ENCODE measurements around the gene DYSF. TPM values are rescaled to one million over a fixed set of nuclear protein-coding genes. Genes with fewer than 3 reads are reported as not detected.

DYSF gene
- total RNA-seq, 1 experiment from 2014 or later, result not detected

- in situ Hi-C loops (cut with HindIII; ENCODE audit: low pct_unique_long_range_greater_than_20kb, low sequenced_read_pairs), result no loop called here
- no peak for DNase-seq (ENCODE audit: low read depth)
Observed at GRCh38 chr2:71681626-71682025, 228.3 kb downstream of the DYSF start.

- DNase-seq (ENCODE audit: low read depth), result no peak
- in situ Hi-C loops (cut with HindIII; ENCODE audit: low pct_unique_long_range_greater_than_20kb, low sequenced_read_pairs), result no loop called here
Observed at GRCh38 chr2:71682341-71682740, 229.0 kb downstream of the DYSF start.

DNA sequence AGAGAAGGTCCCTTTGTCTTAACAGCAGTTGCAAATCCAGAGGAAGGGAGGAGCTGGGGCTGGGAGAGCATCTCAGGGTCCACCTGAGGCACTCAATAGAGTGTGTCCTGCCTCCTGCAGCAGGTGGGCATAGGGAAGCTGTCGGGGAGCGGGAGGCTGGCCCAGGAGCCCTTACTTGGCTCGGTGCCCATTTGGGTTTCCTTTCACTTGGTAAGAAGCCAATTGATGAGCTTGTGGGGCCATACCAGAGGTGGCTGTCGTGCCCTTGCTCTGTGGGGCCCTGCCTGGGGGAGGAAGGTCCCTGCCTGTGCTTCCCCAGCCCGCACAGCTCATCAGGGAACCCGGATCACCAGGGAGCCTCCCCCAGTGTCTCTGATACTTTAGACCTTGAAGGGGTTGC, 229.7 kb downstream of the DYSF start:
- in situ Hi-C loops (cut with HindIII; ENCODE audit: low pct_unique_long_range_greater_than_20kb, low sequenced_read_pairs), result no loop called here
- DNase-seq (ENCODE audit: low read depth), result no peak

- in situ Hi-C loops (cut with HindIII; ENCODE audit: low pct_unique_long_range_greater_than_20kb, low sequenced_read_pairs), result no loop called here
Observed at GRCh38 chr2:71683666-71684065, 230.3 kb downstream of the DYSF start.

GRCh38 chr2:71684226-71685072, 231.1 kb downstream of the DYSF start:
- in situ Hi-C loops (cut with HindIII; ENCODE audit: low pct_unique_long_range_greater_than_20kb, low sequenced_read_pairs), result no loop called here
- DNase-seq (ENCODE audit: low read depth), result no peak

More at GRCh38 chr2:71683666-71684065, 230.3 kb downstream of the DYSF start:
- DNase-seq (ENCODE audit: low read depth), result no peak

GRCh38 chr2:71685073-71685848, 231.9 kb downstream of the DYSF start:
- in situ Hi-C loops (cut with HindIII; ENCODE audit: low pct_unique_long_range_greater_than_20kb, low sequenced_read_pairs), result no loop called here
- no peak for DNase-seq (ENCODE audit: low read depth)

- no peak for DNase-seq (ENCODE audit: low read depth)
- in situ Hi-C loops (cut with HindIII; ENCODE audit: low pct_unique_long_range_greater_than_20kb, low sequenced_read_pairs), result no loop called here
Observed at GRCh38 chr2:71685941-71686611, 232.7 kb downstream of the DYSF start.

GRCh38 chr2:71686781-71687180, 233.4 kb downstream of the DYSF start:
- in situ Hi-C loops (cut with HindIII; ENCODE audit: low pct_unique_long_range_greater_than_20kb, low sequenced_read_pairs), result no loop called here
- DNase-seq (ENCODE audit: low read depth), result no peak

- in situ Hi-C loops (cut with HindIII; ENCODE audit: low pct_unique_long_range_greater_than_20kb, low sequenced_read_pairs), result no loop called here
- no peak for DNase-seq (ENCODE audit: low read depth)
Observed at GRCh38 chr2:71687412-71687811, 234.1 kb downstream of the DYSF start.

DNA sequence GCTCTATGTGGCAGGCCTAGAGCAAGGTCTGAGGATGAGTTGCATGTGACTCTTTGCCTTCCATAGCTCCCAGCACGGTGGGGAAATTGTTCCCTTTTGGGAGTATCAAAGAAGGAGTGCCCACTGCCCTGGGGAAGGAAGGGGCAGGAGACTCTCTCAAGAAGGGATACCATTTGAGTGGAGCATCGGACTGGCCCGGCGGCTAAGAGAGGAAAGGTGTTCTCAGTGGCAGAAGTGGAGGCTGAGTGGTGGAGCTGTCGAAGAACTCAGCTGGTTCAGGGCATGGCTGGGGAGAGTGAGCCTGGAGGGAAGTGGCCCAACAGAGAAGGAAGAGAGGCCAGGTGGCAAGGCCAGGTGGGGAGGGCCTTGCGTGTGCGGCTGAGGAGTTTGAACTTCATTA, 235.2 kb downstream of the DYSF start:
- DNase-seq (ENCODE audit: low read depth), result no peak
- in situ Hi-C loops (cut with HindIII; ENCODE audit: low pct_unique_long_range_greater_than_20kb, low sequenced_read_pairs), result no loop called here

DNA sequence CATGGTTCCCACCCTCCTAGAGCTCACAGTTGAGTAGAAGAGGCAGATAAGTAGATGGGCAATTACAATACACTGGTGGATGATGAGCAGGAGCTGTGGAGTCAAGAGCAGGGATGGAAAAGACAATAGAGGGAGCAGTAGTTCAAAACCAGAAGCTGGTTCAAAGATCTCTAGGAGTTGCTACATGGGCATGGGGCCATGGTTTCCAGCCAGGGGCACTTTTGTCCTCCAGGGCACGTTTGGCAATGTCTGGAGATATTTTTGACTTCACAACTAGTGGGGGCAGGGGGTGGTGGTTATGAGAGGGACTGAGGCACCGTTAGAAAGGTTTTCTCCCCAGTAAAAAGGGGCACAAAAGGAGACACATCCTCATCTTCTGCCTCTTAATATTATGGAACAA, 236.0 kb downstream of the DYSF start:
- DNase-seq (ENCODE audit: low read depth), result no peak
- in situ Hi-C loops (cut with HindIII; ENCODE audit: low pct_unique_long_range_greater_than_20kb, low sequenced_read_pairs), result no loop called here

GRCh38 chr2:71689968-71690834, 236.8 kb downstream of the DYSF start:
- DNase-seq (ENCODE audit: low read depth), result no peak
- in situ Hi-C loops (cut with HindIII; ENCODE audit: low pct_unique_long_range_greater_than_20kb, low sequenced_read_pairs), result no loop called here

DNA sequence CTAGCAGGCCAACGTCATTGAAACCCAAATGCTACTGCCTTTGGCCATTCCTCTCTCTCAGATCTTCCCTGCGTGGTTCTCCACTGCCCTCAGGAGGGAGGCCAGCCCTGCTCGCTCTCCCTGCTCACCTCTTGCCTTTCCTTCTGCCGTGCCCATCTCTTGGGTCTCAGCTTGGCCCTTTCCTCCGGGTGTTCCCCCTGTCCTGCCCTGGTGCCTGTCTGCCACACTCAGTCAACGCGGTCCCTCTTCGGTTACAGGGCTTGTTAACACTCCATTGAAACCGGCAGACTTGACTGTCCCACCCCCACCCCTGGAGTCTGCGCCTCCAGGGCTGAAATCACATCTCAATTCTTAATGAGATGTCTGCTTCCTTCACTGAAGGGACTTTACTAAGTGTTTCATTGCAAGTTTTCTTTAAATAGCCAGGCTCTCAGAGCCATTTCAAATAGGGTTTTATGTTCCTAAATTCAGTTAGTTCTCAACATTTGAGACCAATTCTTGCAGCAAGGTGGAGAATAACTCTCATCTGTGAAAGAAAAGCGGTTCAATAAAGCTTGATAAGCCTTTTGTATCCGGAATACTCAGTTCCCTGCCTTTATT, 237.6 kb downstream of the DYSF start:
- DNase-seq (ENCODE audit: low read depth), result no peak
- in situ Hi-C loops (cut with HindIII; ENCODE audit: low pct_unique_long_range_greater_than_20kb, low sequenced_read_pairs), result no loop called here

GRCh38 chr2:71691747-71692441, 238.5 kb downstream of the DYSF start:
- in situ Hi-C loops (cut with HindIII; ENCODE audit: low pct_unique_long_range_greater_than_20kb, low sequenced_read_pairs), result no loop called here
- DNase-seq (ENCODE audit: low read depth), result no peak

GRCh38 chr2:71692621-71693277, 239.4 kb downstream of the DYSF start:
- in situ Hi-C loops (cut with HindIII; ENCODE audit: low pct_unique_long_range_greater_than_20kb, low sequenced_read_pairs), result no loop called here
- no peak for DNase-seq (ENCODE audit: low read depth)

GRCh38 chr2:71693286-71694270, 240.2 kb downstream of the DYSF start:
- DNase-seq (ENCODE audit: low read depth), result no peak
- in situ Hi-C loops (cut with HindIII; ENCODE audit: low pct_unique_long_range_greater_than_20kb, low sequenced_read_pairs), result no loop called here
